T-helper 2 cell treated with Interferon-gamma antibody and Interleukin-4, amounts not matched to agents 100 ng/mL and 5 ng/mL, for 36 hours (primary cell): ENCODE data around the gene MICAL2. TPM values are rescaled to one million over a fixed set of nuclear protein-coding genes. Genes with fewer than 3 reads are reported as not detected.

ENCODE experiments used
- intact Hi-C: fragments of 100-400 bp; cut with micrococcal nuclease; formaldehyde crosslinking; loops from one replicate; pipeline ENCODE4 v1.15.1; 2023
- total RNA-seq: library from RNA; stranded (reverse); gene quantifications from 2 replicates; pipeline ENCODE4 v1.2.3, GENCODE V29; 2022

Gene MICAL2
- 87.6 and 95.7 TPM in 2 replicates for total RNA-seq

DNA sequence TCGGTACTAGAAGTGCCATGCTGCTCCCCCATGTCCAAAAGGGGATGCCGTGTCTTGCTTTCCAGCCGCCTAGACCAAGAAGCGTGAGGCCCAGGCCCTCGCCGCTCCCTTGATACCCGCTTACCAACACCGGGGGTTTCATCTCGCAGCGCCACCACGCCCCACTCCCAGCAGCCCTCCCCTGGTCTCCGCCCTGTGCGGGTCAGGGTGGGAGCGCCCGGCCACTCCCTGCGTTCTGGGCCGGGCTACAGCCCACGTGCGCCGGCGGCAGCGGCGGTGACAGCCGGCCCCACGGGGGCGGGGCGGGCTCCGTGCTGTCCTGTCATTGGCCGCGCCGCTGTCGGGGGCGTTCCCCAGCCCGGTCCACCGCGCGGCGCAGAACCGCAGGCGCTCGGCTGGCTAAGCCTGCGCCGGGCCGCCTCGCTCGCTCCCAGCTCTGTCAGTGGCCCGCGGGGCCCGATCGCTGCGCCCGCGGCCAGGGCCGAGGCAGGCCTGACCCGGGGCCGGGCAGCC, at the start of gene MICAL2:
Gene MICAL2 (plus strand): TSS at position 390 of the 513 bp plus-strand sequence. CDS start 51,566 bp downstream, outside the sequence.
- intact Hi-C loops = loop anchor here (1.0 to 10.0 kb wide), 6 partner anchors 23 to 265 kb away; partner anchors contain the start of gene USP47

GRCh38 chr11:12061851-12062560, 48.4 kb upstream of the MICAL2 start:
- intact Hi-C loops = no loop called here

DNA sequence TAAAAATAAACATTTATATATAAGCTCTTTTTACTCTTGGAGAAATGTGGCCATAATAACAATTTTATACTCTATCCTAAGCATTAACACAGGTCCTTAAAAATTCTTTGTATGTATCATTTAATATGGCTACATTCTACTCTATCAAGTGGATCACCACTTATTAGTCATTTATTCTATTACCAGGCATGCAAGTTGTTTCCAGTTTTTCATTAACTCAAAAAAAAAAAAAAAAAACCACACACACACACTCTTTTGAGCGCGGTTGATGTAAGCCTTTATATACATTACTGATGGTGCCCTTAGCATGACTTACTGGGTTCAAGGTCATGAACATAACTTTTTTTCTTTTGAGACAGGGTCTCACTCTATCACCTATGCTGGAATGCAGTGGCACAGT, 47.1 kb upstream of the MICAL2 start:
- intact Hi-C loops = no loop called here

GRCh38 chr11:12064136-12064953, 46.0 kb upstream of the MICAL2 start:
- intact Hi-C loops = no loop called here

GRCh38 chr11:12064954-12065280, 45.5 kb upstream of the MICAL2 start:
- intact Hi-C loops = no loop called here

DNA sequence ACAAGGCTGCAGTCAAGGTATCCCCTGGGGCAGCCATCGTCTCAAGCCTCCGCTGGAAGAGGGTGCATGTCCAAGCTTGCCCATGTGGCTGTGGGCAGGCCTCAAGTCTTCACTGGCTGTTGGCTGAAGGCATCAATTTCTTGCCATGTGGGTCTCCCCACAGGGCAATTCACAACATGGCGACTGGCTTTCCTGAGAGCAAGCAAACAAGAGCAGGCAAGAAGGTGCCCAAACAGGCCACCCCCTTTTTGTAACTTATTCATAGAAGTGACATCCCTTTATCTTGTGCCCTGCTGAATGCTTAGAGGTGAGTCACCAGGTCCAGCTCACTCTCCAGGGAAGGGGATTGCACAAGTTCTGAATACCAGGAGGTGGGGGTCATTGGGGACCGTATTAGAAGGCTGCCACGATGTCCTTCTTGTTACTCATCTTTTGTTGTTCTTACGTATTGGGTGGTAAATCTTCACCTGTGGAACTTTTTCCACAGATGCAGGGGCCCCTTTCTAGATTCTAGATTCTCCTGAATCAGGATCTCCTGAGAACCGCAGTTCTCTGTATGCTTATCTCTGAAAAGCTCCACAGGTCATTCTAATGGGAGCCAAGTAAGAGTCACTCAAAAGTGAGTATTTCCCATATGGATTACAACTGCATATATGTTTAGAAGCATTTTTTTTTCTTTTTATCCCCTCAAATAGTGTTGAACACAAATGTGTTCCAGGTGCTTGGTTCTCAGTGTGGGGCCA, 44.2 kb upstream of the MICAL2 start:
- intact Hi-C loops = no loop called here

DNA sequence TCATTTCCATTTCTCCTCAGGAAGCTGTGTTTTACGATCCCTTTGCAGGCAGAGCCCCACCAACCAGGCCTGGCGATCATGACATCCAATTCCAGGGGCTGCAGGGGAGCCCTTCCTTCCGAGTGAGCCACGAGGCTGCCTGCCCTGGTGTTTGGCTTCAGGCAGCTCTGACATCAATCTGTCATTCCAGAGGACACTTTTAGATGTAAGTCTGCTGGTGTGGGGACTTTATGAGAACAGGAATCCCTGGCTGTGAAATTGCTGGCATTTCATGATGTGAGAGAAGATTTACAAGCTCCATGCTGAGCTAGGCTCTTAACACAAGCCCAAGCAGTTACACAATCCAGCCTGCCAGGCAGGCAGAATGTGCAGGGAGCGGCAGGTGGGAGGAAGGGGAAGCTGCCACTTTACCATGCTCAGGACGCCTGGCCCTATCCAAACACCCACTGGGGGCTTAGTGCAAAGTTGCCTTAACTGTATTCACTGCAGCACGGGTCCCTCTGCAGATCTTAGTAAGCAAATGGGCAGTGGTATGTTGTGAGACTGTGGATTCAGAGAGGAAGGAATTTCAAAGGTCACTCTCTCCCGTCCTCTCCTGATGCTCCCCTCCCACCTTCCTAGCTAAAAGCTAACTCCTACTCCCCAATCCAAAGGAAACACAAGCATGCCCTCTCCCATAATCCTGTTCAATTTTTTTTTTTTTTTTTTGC, 43.4 kb upstream of the MICAL2 start:
- intact Hi-C loops = no loop called here

GRCh38 chr11:12067796-12068357, 42.5 kb upstream of the MICAL2 start:
- intact Hi-C loops = no loop called here

- intact Hi-C loops = no loop called here
Measured at GRCh38 chr11:12069066-12069676, 41.2 kb upstream of the MICAL2 start.

DNA sequence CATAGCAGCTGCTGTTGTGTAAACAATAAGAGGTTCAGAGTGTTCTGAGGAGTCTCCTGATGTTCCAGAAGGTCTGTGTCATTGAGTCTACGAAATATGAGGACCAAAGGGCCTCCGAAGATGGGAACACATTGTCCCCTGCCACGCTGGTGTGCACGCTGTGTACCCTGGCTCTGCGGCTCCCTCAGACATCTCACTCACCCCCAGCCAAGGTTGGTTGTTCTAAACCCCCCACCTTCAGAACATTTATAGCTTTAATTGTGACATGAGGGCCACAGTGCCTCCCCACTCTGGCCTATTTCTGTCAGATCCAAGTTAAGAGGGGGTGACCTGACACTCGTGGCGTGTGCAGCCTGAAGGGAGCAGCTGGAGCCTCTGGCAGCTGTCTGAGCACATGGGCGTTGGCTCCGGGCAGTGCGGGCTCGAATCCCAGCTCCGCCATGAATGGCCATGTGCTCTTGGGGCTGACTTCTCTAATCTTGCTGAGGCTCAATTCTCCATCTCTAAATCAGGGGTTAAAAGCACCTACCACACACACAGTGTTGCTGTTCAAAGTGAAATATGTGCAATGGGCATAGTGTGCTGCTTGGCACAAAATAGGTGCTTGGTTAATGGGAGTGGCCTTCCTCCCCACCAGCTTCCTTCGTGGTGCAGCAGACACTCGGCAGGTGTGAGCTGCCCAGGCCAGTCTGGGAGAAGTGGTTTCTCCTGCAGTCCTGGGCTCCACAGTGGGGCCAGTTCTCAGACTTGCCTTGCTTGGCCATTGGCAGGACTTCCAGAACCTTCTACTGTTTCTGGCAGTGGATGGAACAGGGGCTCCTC, 39.7 kb upstream of the MICAL2 start:
- intact Hi-C loops = no loop called here

GRCh38 chr11:12071574-12071973, 38.8 kb upstream of the MICAL2 start:
- intact Hi-C loops = no loop called here

GRCh38 chr11:12073436-12073835, 37.0 kb upstream of the MICAL2 start:
- intact Hi-C loops = no loop called here

DNA sequence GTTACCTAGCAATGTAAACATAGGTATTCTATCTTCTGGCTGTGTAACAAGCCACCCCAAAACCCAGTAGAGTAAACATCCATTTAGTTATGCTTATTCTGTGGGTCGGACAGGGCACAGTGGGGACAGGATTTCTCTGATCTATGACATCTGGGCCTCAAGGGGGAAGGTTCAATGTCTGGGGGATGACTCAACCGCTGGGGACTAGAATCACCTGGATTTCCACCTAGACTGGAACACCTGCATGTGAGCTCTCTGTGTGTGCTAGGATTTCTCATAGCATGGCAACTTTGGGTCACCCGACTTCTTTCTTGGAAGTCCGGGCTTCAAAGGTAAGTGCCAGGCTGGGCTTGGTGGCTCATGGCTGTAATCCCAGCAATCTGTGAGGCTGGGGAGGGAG, 36.5 kb upstream of the MICAL2 start:
- intact Hi-C loops = no loop called here

DNA sequence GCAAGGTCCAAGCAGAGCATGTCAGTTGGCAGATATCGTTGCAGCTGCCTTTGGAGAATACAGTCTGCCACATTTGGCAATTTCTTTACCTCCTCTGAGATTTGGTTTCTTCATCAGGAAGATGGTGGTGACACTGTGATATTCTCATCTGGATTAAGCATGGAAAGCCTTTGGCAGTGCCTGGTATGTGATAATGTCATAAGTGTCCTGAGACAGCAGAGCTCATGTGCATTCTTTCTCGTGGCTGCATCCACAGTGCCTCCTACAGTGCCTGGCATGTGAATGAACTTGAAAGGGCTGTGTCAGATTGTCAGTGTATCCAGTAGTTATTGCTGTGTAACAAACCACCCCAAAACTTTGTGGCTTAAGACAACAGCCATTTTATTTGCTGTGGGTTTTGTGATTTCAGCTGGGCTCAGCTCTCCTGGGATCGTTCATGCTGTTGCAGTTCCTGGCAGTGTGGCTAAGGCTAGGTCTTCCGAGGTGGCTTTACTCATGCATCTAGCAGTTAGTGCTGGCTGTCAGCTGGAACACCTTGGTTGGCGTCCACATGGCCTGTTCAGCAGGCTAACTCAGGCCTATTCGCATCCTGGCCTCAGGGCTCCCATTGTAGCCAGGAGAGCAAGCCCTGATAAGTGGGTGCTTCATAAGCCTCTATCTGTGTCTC, 35.7 kb upstream of the MICAL2 start:
- intact Hi-C loops = no loop called here

DNA sequence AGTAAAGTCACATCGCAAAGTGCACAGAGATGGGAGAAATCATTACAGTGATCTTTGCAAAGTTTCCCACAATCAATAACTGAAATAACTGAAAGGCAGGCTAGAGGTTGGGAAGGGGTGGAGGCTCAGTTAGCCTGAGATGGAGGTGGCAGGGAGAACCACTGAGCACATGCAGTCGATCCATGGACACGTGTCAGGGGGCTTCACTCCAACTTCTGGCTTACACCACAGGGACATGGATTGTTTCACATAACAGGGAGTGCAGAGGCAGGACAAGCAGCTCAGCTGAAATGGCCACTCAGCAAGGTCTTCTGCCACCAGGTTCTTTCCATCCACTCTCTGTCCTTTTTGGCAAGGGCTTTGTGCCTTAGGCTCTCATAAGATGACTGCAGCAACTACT, 35.1 kb upstream of the MICAL2 start:
- intact Hi-C loops = no loop called here

GRCh38 chr11:12075822-12076821, 34.3 kb upstream of the MICAL2 start:
- intact Hi-C loops = no loop called here

- intact Hi-C loops = no loop called here
Measured at GRCh38 chr11:12076840-12077534, 33.4 kb upstream of the MICAL2 start.
